ENCODE data around the gene EFNA2.

The EFNA2 gene

DNA sequence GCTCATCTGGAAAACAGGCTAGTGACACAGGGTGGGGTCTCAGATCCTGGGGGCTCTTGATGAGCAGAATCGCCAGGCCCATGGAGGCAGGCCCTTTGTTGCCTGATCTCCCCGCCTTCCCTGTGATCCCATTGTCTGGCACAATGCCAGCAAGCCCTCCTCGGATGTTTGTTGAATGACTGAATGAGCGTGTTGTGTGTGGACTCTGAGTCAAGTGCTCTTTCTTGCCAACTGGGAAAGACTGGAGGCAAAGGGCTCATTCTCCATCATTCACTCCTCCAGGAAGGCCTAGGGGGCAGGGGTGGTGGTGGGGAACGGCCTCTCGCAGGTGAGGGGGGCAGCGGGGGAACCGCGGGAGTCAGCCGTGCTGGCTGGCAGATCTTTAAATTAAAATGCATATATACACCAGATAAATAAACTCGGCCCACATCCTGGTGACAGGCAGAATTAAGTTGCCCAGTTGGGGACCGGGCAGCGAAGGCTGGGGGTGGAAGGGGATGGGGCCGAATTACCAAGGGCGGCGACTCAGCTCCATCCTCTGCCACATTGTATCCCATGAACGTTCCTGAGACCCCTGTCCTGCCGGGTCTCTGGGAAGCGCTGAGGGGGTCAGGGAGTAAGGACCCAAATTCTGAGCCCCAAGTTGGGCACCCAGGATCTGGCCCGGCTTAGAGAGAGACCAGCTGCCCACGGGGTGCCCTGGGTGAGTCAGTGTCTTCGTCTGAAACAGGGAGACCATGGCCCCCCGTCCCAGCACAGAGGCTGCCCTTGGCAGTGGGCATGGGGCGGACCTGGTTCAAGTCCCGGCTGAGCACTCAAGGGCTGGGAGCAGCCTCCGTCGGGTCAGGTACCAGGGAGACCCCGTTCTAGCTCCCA, 24.5 kb downstream of the EFNA2 start:
- ATAC-seq = no peak

GRCh38 chr19:1310853-1311180, 25.1 kb downstream of the EFNA2 start:
- TF ChIP-seq TOX (CRISPR knock-in tag; IDR thresholded peaks at IDR 0.05; ENCODE audit: borderline replicate concordance) (no peak), ISL1 (CRISPR knock-in tag; IDR thresholded peaks at IDR 0.05) (no peak), CSDC2 (CRISPR knock-in tag; IDR thresholded peaks at IDR 0.05) (no peak), ARNTL (CRISPR knock-in tag; IDR thresholded peaks at IDR 0.05; ENCODE audit: borderline replicate concordance, low read depth) (no peak)
- ATAC-seq = no peak

More for the DNA sequence above, 24.5 kb downstream of the EFNA2 start:
- TF ChIP-seq, protein P1, sequence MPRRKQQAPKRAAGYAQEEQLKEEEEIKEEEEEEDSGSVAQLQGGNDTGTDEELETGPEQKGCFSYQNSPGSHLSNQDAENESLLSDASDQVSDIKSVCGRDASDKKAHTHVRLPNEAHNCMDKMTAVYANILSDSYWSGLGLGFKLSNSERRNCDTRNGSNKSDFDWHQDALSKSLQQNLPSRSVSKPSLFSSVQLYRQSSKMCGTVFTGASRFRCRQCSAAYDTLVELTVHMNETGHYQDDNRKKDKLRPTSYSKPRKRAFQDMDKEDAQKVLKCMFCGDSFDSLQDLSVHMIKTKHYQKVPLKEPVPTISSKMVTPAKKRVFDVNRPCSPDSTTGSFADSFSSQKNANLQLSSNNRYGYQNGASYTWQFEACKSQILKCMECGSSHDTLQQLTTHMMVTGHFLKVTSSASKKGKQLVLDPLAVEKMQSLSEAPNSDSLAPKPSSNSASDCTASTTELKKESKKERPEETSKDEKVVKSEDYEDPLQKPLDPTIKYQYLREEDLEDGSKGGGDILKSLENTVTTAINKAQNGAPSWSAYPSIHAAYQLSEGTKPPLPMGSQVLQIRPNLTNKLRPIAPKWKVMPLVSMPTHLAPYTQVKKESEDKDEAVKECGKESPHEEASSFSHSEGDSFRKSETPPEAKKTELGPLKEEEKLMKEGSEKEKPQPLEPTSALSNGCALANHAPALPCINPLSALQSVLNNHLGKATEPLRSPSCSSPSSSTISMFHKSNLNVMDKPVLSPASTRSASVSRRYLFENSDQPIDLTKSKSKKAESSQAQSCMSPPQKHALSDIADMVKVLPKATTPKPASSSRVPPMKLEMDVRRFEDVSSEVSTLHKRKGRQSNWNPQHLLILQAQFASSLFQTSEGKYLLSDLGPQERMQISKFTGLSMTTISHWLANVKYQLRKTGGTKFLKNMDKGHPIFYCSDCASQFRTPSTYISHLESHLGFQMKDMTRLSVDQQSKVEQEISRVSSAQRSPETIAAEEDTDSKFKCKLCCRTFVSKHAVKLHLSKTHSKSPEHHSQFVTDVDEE (CRISPR knock-in tag; IDR thresholded peaks at IDR 0.05) = no peak
- no peak for TF ChIP-seq PPARA (CRISPR knock-in tag; IDR thresholded peaks at IDR 0.05; ENCODE audit: borderline replicate concordance)
- TF ChIP-seq ISL1 (CRISPR knock-in tag; IDR thresholded peaks at IDR 0.05) = no peak
- TF ChIP-seq ZNF70 (CRISPR knock-in tag; IDR thresholded peaks at IDR 0.05) = no peak
- no peak for TF ChIP-seq TCF4 (CRISPR knock-in tag; IDR thresholded peaks at IDR 0.05; ENCODE audit: borderline replicate concordance)
- no peak for TF ChIP-seq TOX (CRISPR knock-in tag; IDR thresholded peaks at IDR 0.05; ENCODE audit: borderline replicate concordance)
- TF ChIP-seq GLIS3 (CRISPR knock-in tag; IDR thresholded peaks at IDR 0.05) = no peak
- TF ChIP-seq OSR1 (CRISPR knock-in tag; IDR thresholded peaks at IDR 0.05) = no peak
- TF ChIP-seq POU6F1 (CRISPR knock-in tag; IDR thresholded peaks at IDR 0.05; ENCODE audit: borderline replicate concordance, low read depth) = no peak
- no peak for TF ChIP-seq ESRRG (CRISPR knock-in tag; IDR thresholded peaks at IDR 0.05)
- no peak for TF ChIP-seq ZNF8 (CRISPR knock-in tag; IDR thresholded peaks at IDR 0.05)
- no peak for TF ChIP-seq ZC3H10 (CRISPR knock-in tag; IDR thresholded peaks at IDR 0.05)
- TF ChIP-seq BACH2 (CRISPR knock-in tag; IDR thresholded peaks at IDR 0.05; ENCODE audit: borderline replicate concordance) = no peak
- TF ChIP-seq, protein P2, sequence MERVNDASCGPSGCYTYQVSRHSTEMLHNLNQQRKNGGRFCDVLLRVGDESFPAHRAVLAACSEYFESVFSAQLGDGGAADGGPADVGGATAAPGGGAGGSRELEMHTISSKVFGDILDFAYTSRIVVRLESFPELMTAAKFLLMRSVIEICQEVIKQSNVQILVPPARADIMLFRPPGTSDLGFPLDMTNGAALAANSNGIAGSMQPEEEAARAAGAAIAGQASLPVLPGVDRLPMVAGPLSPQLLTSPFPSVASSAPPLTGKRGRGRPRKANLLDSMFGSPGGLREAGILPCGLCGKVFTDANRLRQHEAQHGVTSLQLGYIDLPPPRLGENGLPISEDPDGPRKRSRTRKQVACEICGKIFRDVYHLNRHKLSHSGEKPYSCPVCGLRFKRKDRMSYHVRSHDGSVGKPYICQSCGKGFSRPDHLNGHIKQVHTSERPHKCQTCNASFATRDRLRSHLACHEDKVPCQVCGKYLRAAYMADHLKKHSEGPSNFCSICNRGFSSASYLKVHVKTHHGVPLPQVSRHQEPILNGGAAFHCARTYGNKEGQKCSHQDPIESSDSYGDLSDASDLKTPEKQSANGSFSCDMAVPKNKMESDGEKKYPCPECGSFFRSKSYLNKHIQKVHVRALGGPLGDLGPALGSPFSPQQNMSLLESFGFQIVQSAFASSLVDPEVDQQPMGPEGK (CRISPR knock-in tag; IDR thresholded peaks at IDR 0.05; ENCODE audit: borderline replicate concordance) = no peak
- no peak for TF ChIP-seq ARNTL (CRISPR knock-in tag; IDR thresholded peaks at IDR 0.05; ENCODE audit: borderline replicate concordance, low read depth)
- no peak for TF ChIP-seq CSDC2 (CRISPR knock-in tag; IDR thresholded peaks at IDR 0.05)

DNA sequence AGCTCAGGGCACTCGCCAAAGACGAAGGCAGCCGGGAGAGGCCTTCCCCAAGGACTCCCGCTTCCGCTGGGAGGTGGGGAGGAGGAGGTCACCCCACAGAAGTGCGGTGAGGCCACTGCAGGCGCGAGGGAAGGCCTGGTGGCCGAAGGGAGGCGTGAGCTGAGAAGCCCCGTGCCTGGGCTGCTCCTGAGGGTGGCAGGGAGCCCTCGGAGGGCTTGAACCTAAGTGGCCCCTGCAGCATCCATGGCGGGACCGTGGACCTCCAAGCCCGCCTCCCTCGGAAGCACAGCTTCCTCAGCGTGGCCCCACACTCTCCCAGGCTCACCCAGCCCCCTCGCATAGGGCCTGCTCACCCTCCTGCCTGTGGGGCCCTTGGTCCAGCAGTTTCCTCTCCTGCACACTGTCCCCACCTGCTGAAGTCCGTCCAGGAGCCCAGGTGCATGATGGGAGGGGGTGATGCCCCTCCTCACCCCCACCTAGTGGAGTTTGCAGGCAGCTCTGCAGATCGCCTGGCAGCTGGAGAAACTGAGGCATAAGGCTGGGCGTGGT, 25.9 kb downstream of the EFNA2 start:
- TF ChIP-seq OSR1 (CRISPR knock-in tag; IDR thresholded peaks at IDR 0.05) = no peak
- no peak for TF ChIP-seq ZNF8 (CRISPR knock-in tag; IDR thresholded peaks at IDR 0.05)
- TF ChIP-seq TOX (CRISPR knock-in tag; IDR thresholded peaks at IDR 0.05; ENCODE audit: borderline replicate concordance) = no peak
- TF ChIP-seq, protein P2 (CRISPR knock-in tag; IDR thresholded peaks at IDR 0.05; ENCODE audit: borderline replicate concordance) = no peak
- TF ChIP-seq GLIS3 (CRISPR knock-in tag; IDR thresholded peaks at IDR 0.05) = no peak
- TF ChIP-seq ZFP3 (CRISPR knock-in tag; IDR thresholded peaks at IDR 0.05) = no peak
- TF ChIP-seq ZNF565 (CRISPR knock-in tag; conservative IDR thresholded peaks at IDR 0.05; ENCODE audit: low read depth) = no peak
- no peak for TF ChIP-seq ZNF70 (CRISPR knock-in tag; IDR thresholded peaks at IDR 0.05)
- no peak for TF ChIP-seq SNAI2 (CRISPR knock-in tag; IDR thresholded peaks at IDR 0.05)
- no peak for TF ChIP-seq POU6F1 (CRISPR knock-in tag; IDR thresholded peaks at IDR 0.05; ENCODE audit: borderline replicate concordance, low read depth)
- no peak for TF ChIP-seq CSDC2 (CRISPR knock-in tag; IDR thresholded peaks at IDR 0.05)
- TF ChIP-seq CREB5 (CRISPR knock-in tag; IDR thresholded peaks at IDR 0.05; ENCODE audit: low read depth) = no peak
- no peak for TF ChIP-seq RARB (CRISPR knock-in tag; IDR thresholded peaks at IDR 0.05)
- no peak for TF ChIP-seq PPARA (CRISPR knock-in tag; IDR thresholded peaks at IDR 0.05; ENCODE audit: borderline replicate concordance)
- no peak for TF ChIP-seq ESRRG (CRISPR knock-in tag; IDR thresholded peaks at IDR 0.05)
- TF ChIP-seq ISL1 (CRISPR knock-in tag; IDR thresholded peaks at IDR 0.05) = no peak
- no peak for TF ChIP-seq BACH2 (CRISPR knock-in tag; IDR thresholded peaks at IDR 0.05; ENCODE audit: borderline replicate concordance)
- no peak for TF ChIP-seq TCF4 (CRISPR knock-in tag; IDR thresholded peaks at IDR 0.05; ENCODE audit: borderline replicate concordance)
- no peak for ATAC-seq
